Measurements from ENCODE around the gene PWWP2A.

DNA sequence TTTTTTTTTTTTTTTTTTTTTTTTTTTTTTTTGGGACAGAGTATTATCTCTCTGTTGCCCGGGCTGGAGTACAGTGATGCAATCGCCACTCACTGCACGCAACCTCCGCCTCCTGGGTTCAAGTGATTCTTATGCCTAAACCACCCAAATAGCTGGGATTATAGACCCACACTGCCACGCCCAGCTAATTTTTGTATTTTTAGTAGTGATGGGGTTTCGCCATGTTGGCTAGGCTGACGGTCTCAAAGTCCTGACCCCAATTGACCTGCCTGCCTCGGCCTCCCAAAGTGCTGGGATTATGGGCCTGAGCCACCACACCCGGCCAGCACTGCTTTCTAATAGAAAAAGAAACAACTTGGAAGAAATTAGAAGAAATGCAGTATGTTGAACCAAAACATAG lies 71.1 kb downstream of the PWWP2A start:
- TF ChIP-seq, protein P1, sequence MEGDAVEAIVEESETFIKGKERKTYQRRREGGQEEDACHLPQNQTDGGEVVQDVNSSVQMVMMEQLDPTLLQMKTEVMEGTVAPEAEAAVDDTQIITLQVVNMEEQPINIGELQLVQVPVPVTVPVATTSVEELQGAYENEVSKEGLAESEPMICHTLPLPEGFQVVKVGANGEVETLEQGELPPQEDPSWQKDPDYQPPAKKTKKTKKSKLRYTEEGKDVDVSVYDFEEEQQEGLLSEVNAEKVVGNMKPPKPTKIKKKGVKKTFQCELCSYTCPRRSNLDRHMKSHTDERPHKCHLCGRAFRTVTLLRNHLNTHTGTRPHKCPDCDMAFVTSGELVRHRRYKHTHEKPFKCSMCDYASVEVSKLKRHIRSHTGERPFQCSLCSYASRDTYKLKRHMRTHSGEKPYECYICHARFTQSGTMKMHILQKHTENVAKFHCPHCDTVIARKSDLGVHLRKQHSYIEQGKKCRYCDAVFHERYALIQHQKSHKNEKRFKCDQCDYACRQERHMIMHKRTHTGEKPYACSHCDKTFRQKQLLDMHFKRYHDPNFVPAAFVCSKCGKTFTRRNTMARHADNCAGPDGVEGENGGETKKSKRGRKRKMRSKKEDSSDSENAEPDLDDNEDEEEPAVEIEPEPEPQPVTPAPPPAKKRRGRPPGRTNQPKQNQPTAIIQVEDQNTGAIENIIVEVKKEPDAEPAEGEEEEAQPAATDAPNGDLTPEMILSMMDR (conservative IDR thresholded peaks at IDR 0.05 in 1 of 2, IDR thresholded peaks at IDR 0.05 in 1 of 2; ENCODE audit: low read depth in 1 of 2, low read length in 2 of 2): no peak
- TF ChIP-seq EZH2 (IDR thresholded peaks at IDR 0.05; ENCODE audit: low read length, missing control alignments): no peak

Measured in fibroblast of lung (primary cell).